ENCODE results near the gene WNT3A.

WNT3A gene

DNA sequence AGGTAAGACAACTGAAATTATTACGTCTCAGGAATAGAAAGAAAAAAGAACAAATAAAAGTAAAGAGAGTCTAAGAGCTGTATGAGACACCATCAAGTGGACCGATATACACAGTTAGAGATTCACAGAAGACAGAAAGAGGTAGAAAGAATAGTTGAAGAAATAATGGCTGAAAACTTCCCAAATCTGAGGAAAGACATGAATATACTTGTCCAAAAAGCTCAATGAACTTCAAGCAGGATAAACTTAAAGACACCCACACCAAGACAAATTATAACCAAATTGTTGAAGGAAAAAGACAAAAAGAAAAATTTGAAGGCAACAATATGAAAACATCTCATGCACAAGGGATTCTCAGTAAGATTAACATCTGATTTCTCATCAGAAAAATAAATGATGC, 19.6 kb upstream of the WNT3A start:
- peaks cover 7 to 8% of the 10 kb centered on the region in 2 donors for H3K9me3 Mint-ChIP-seq
- H3K36me3 Mint-ChIP-seq = peaks cover 0 to 4% of the 10 kb centered on the region in 2 donors
- DNase-seq (no peak), ATAC-seq (replicated peaks) (no peak)
- H3K27me3 Mint-ChIP-seq = peaks cover 17 to 43% of the 10 kb centered on the region in 2 donors
- H3K4me3 Mint-ChIP-seq = no peak overlapping the region
- no peak overlapping the region for H3K27ac Mint-ChIP-seq
- no peaks in the 10 kb centered on the region for H3K4me1 Mint-ChIP-seq

- Mint-ChIP-seq H3K27me3 (peaks cover 27 to 55% of the 10 kb centered on the region in 2 donors), H3K36me3 (peaks cover 0 to 4% of the 10 kb centered on the region in 2 donors)
- ATAC-seq (replicated peaks) = no peak
Observed at GRCh38 chr1:227994632-227995300, 12.0 kb upstream of the WNT3A start.

DNA sequence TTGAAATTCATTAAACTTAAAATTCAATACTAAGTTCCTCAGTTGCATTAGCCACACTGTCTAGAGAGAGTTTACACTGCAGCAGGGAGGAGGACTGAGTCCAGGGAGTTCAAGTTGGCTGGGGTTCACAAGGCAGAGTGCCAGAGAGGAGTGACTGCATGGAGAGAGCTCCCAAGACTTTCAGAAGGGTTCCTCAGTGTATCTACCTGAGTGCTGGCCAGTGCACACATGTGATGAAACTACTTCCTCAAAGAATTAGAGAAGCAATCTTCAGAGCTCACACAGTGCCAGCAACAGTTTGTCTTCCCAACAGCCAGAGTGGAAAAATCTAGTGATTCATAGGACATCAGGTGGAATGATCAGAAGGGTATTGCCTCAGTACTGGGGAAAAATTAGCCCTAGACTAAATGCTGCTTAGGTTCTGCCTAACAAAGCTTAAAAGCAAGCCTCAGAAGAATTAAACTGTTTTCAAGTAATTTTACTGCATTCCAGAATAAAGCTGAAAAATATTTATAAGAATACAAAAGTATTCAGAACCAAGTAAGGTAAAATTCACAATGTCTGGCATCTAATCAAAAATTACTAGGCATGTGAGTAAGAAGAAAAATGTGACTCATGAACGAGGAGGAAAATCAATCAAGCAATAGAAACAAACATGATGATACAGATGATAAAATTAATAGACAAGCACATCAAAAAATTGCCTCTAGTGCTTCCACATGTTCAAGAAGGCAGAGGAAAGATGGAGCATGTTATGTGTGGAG, 10.4 kb upstream of the WNT3A start:
- ATAC-seq (replicated peaks) (no peak), DNase-seq (no peak)
- Mint-ChIP-seq H3K27me3 (peaks cover 41 to 53% of the 10 kb centered on the region in 2 donors), H3K27ac (no peak overlapping the region), H3K9me3 (peaks cover 24 to 28% of the 10 kb centered on the region in 2 donors), H3K4me1 (peaks cover 2 to 4% of the 10 kb centered on the region in 2 donors), H3K36me3 (peaks cover 0 to 4% of the 10 kb centered on the region in 2 donors), H3K4me3 (no peak overlapping the region)

More at GRCh38 chr1:227994632-227995300, 12.0 kb upstream of the WNT3A start:
- no peak overlapping the region for H3K4me3 Mint-ChIP-seq
- no peak for DNase-seq
- H3K4me1 Mint-ChIP-seq = peaks cover 2 to 4% of the 10 kb centered on the region in 2 donors
- no peak overlapping the region for H3K27ac Mint-ChIP-seq
- peaks cover 24 to 28% of the 10 kb centered on the region in 2 donors for H3K9me3 Mint-ChIP-seq

DNA sequence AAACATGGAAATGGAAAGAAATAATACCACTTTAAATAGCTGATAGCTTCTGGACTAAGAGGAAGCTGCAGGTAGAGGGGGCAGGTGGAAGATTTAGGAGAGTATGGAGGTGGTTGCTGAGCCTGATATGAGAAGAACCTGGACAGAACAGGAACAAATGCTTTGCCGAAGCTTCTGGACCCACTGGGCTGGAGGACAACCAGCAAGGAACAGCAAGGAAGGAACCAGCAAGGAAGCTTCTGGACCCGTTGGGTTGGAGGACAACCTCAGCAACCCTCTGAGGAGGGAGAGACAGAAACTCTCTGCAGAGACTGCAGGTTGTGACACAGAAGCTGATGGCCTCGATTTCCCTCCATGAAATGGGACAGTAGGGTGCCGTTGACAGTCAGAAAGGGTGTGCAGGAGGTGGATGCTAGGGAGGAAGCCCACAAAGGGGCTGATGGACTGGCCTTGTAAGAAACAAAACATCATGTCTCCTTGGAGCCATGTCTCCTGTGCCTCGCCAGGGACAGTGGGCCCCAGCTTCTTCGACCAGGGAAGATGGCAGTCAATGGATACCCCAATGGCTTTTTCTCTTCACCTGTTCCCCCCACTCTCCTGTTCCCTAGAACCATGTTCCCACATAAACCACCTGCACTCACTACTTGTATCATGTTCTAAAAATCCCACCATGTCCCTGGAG, 8.3 kb upstream of the WNT3A start:
- H3K4me3 Mint-ChIP-seq = no peak overlapping the region
- ATAC-seq (replicated peaks) = no peak
- H3K9me3 Mint-ChIP-seq = peaks cover 21 to 25% of the 10 kb centered on the region in 2 donors
- H3K27ac Mint-ChIP-seq = no peak overlapping the region
- H3K4me1 Mint-ChIP-seq = peaks cover 2 to 4% of the 10 kb centered on the region in 2 donors
- peaks cover 46 to 64% of the 10 kb centered on the region in 2 donors for H3K27me3 Mint-ChIP-seq
- no peak for DNase-seq
- peaks cover 0 to 4% of the 10 kb centered on the region in 2 donors for H3K36me3 Mint-ChIP-seq

DNA sequence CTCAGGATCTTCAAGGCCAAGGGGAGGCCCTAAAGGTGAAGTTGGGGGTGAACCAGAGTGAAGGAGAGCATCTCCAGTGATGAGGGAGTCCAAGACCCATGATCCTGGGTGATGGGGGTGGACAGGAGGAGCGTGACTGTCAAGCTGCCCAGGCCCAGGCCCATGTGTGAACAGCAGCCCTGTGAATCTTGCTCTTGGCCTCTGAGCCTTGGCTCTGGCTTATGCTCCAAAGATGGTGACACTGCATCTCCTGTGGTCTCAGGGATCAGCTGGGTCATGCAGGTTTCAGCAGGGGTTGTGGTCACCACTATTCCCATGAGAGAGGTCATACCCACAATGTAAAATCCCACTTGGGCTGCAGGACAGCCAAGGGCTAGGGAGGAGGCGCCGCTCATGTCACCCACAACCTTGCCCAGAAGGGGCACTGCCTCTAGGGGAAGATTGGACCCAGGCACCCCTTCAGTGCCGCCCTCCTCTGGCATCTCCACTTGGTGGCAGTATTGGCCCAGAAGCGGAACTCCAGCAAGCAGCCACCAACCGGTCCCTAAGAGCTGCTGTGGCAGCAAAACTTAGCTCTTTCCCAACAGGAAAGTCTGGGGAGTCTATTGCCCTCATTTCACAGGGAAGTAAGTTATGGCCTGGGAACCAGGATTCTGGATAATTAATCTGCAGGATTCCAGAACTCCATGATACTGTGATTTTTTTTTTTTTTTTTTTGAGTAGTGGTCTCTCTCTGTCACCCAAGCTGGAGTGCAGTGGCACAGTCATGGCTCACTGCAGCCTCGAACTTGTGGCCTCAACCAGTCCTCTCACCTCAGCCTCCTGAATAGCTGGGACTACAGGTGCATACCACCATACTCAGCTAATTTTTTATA, 7.5 kb upstream of the WNT3A start:
- DNase-seq (peak; percentile 69), ATAC-seq (replicated peaks) (peak; percentile 97 to 98)
- Mint-ChIP-seq H3K27ac (peak overlapping the region; percentile 22), H3K9me3 (peaks cover 21 to 23% of the 10 kb centered on the region in 2 donors), H3K4me1 (peaks cover 5 to 6% of the 10 kb centered on the region in 2 donors), H3K36me3 (peaks cover 0 to 4% of the 10 kb centered on the region in 2 donors), H3K4me3 (no peak overlapping the region), H3K27me3 (peaks cover 51 to 64% of the 10 kb centered on the region in 2 donors)

DNA sequence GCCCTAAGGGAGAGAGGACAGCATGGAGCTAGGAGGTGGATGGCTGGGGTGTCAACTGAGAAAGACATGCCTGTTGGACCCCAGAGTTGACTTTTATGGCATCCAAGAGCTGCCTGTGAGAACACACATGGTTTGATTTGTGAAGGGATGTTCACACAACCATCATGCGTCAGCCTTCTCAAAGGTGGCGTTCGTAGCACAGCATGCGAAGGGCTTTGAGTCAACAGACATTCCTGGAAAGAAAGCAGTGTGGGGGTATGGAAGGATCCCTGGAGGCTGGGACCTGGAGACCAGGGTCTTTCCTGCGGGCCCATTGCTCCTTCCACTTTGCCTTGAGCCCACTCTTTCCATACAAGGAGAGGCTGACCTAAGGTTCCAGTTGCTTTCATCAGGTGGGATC, 6.4 kb upstream of the WNT3A start:
- H3K4me1 Mint-ChIP-seq = peaks cover 9 to 17% of the 10 kb centered on the region in 2 donors
- peaks cover 55 to 68% of the 10 kb centered on the region in 2 donors for H3K27me3 Mint-ChIP-seq
- DNase-seq = no peak
- H3K27ac Mint-ChIP-seq = no peak overlapping the region
- peaks cover 0 to 4% of the 10 kb centered on the region in 2 donors for H3K36me3 Mint-ChIP-seq
- no peak for ATAC-seq (replicated peaks)
- H3K9me3 Mint-ChIP-seq = peaks cover 21 to 23% of the 10 kb centered on the region in 2 donors
- no peak overlapping the region for H3K4me3 Mint-ChIP-seq

GRCh38 chr1:228000836-228001563, 5.8 kb upstream of the WNT3A start:
- Mint-ChIP-seq H3K27me3 (peaks cover 61 to 74% of the 10 kb centered on the region in 2 donors), H3K4me1 (peaks cover 14 to 23% of the 10 kb centered on the region in 2 donors), H3K4me3 (no peak overlapping the region), H3K27ac (no peak overlapping the region), H3K9me3 (peaks cover 16 to 19% of the 10 kb centered on the region in 2 donors), H3K36me3 (peaks cover 0 to 4% of the 10 kb centered on the region in 2 donors)
- ATAC-seq (replicated peaks) (no peak), DNase-seq (no peak)

DNA sequence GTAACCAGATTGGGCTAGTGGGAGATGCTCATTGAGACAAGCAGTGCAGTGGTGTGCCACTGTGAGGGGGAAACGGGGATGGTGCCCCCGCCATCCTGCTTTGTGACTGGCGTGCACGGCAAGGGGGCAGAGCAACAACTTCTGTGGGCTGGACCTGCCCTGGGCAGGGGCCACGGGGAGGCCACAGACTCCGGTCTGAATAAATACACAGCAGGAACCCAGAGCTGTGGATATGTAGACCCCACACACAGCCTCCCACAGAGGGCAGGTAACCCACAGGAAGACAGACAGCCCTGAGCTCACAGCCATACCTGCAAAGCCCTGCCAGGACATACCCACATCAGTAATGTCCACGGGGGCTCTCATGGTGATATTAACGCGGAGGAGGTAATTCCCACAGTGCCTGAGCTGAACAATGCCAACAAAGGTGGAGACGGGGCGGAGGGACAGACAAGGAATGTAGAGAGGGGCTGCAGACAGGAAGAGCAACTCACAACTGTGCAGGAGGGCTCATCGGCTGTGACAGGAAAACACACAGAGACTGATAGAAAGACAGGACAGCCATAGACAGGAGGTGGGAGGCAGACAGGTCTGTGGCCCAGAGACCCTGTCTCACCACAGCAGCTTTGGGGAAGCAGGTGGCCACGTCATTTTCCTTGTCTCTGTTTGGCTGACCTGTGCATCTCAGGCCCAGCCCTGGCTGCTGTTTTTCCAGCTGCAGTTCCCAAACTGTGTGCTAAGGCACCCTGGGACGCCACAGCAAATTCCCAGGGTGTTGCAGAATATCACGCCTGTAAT, 4.9 kb upstream of the WNT3A start:
- Mint-ChIP-seq H3K27me3 (peaks cover 64 to 77% of the 10 kb centered on the region in 2 donors), H3K27ac (no peak overlapping the region), H3K36me3 (peaks cover 0 to 4% of the 10 kb centered on the region in 2 donors), H3K9me3 (peaks cover 8 to 11% of the 10 kb centered on the region in 2 donors), H3K4me3 (no peak overlapping the region), H3K4me1 (peaks cover 16 to 26% of the 10 kb centered on the region in 2 donors)
- ATAC-seq (replicated peaks) (no peak), DNase-seq (no peak)

DNA sequence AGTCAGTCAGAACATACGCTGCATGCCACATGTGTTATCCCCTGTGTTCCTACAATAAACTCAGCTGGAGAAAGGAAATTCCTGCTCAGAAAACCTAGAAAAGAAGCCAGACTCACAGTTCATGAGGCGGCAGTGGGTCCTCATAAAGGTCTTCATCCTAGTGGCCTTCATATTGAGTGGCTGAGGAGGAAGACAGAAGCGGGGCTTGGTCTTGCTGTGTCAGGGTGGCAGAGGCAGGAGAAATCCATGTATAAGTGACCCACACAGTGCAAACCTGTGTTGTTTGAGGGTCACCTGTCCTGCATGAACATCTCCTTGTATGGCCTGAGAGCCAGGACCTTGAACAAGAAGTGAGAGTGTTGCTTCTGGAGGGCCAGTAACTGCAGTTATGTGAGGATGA, 4.0 kb upstream of the WNT3A start:
- peaks cover 0 to 4% of the 10 kb centered on the region in 2 donors for H3K36me3 Mint-ChIP-seq
- H3K27me3 Mint-ChIP-seq = peaks cover 72 to 86% of the 10 kb centered on the region in 2 donors
- ATAC-seq (replicated peaks) (no peak), DNase-seq (no peak)
- no peak overlapping the region for H3K27ac Mint-ChIP-seq
- H3K9me3 Mint-ChIP-seq = peaks cover 7 to 10% of the 10 kb centered on the region in 2 donors
- H3K4me3 Mint-ChIP-seq = no peak overlapping the region
- peaks cover 20 to 34% of the 10 kb centered on the region in 2 donors for H3K4me1 Mint-ChIP-seq

DNA sequence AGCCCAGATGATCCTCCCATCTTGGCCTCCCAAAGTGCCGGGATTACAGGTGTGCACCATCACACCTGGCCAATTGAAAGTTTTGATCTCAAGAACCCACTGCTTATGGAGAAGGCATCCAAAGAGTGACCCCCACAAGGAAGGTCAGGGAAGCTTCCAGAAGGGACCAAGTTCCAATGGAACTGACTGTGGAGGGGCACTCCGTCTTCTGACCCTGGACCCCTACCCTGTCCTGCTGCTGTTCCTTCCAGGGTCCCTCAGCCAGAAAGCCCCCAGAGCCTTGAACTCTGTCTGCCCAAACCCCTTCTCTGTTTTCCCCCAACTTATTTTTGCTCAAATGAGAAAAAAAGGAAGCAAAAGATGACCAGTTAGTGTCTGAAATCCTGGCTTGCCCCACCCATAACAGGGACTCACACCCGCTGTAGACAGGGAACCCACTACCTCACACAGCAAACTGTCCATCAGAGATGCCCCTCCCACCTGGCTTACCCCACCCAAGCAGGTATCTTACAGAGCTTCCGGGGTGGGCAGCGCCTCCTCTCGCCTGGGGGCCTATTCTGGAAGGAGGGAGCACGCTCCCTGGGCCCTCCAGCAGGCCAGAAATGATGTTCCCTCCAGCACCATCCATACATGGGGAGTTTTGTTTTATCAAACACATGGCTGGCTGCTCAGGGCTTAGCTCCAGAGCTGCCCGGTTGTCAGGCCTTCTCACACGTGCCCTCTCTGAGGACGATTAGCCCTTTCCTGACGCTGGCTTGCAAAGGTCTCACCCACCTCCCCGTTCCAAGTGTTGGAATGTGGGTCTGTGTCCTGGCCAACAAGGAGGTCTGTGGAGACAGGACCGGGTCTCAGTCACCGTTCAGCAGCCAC, 3.1 kb upstream of the WNT3A start:
- peaks cover 71 to 86% of the 10 kb centered on the region in 2 donors for H3K27me3 Mint-ChIP-seq
- no peak for ATAC-seq (replicated peaks)
- no peak overlapping the region for H3K4me3 Mint-ChIP-seq

GRCh38 chr1:228004331-228004855, 2.4 kb upstream of the WNT3A start:
- peak; percentile 51 to 64 for ATAC-seq (replicated peaks)
- H3K4me3 Mint-ChIP-seq = no peak overlapping the region
- H3K4me1 Mint-ChIP-seq = peaks cover 29 to 42% of the 10 kb centered on the region in 2 donors
- H3K36me3 Mint-ChIP-seq = no peaks in the 10 kb centered on the region
- no peaks in the 10 kb centered on the region for H3K9me3 Mint-ChIP-seq
- H3K27ac Mint-ChIP-seq = no peak overlapping the region
- H3K27me3 Mint-ChIP-seq = peaks cover 74 to 86% of the 10 kb centered on the region in 2 donors
- no peak for DNase-seq

More for the DNA sequence above, 3.1 kb upstream of the WNT3A start:
- Mint-ChIP-seq H3K9me3 (peaks cover 0 to 2% of the 10 kb centered on the region in 2 donors), H3K36me3 (no peaks in the 10 kb centered on the region), H3K27ac (no peak overlapping the region), H3K4me1 (peaks cover 25 to 40% of the 10 kb centered on the region in 2 donors)
- DNase-seq = no peak
